Endodermal cell (in vitro differentiated cells): Measurements from ENCODE around the gene JAK3. TPM values are rescaled to one million over a fixed set of nuclear protein-coding genes. Genes with fewer than 3 reads are reported as not detected.

Source experiments
- DNase-seq: peaks from one replicate; pipeline ENCODE4 v3.0.0-alpha.2; 2017
- H3K27ac ChIP-seq: 2 replicates; pipeline ENCODE4 v1.5.1; 2013; ENCODE audit warnings: mild to moderate bottlenecking, low read depth, low read length, moderate library complexity
- H3K27me3 ChIP-seq: 2 replicates; pipeline ENCODE4 v1.6.1; 2013; ENCODE audit warnings: mild to moderate bottlenecking, low read length, moderate library complexity; ENCODE audit not compliant: insufficient read depth, control insufficient read depth, poor library complexity, severe bottlenecking
- H3K36me3 ChIP-seq: 2 replicates; pipeline ENCODE4 v1.7.0; 2013; ENCODE audit warnings: mild to moderate bottlenecking, low read length, moderate library complexity; ENCODE audit not compliant: control insufficient read depth, insufficient read depth
- H3K4me1 ChIP-seq: one replicate; pipeline ENCODE4 v1.7.0; 2013; ENCODE audit warnings: low read length; ENCODE audit not compliant: control insufficient read depth, insufficient read depth
- H3K4me3 ChIP-seq: 2 replicates; pipeline ENCODE4 v1.5.1; 2013; ENCODE audit warnings: mild to moderate bottlenecking, low read length, moderate library complexity
- H3K9ac ChIP-seq: 2 replicates; pipeline ENCODE4 v1.6.1; 2013; ENCODE audit warnings: mild to moderate bottlenecking, low read length, moderate library complexity; ENCODE audit not compliant: poor library complexity, severe bottlenecking; ENCODE audit errors: extremely low read depth
- H3K9me3 ChIP-seq: 2 replicates; pipeline ENCODE4 v1.6.1; 2013; ENCODE audit warnings: mild to moderate bottlenecking, low read length, moderate library complexity; ENCODE audit not compliant: control insufficient read depth
- H3K27ac Mint-ChIP-seq: 2 replicates; pipeline ENCODE4 v1.8.0; 2020; ENCODE audit warnings: mixed read lengths
- H3K27me3 Mint-ChIP-seq: 2 replicates; pipeline ENCODE4 v1.8.0; 2021; ENCODE audit warnings: mild to moderate bottlenecking, mixed read lengths; ENCODE audit not compliant: insufficient read depth
- H3K36me3 Mint-ChIP-seq: 2 replicates; pipeline ENCODE4 v1.8.0; 2020; ENCODE audit warnings: low read depth, mixed read lengths
- H3K4me1 Mint-ChIP-seq: 2 replicates; pipeline ENCODE4 v1.8.0; 2020; ENCODE audit warnings: mixed read lengths
- H3K4me3 Mint-ChIP-seq: 2 replicates; pipeline ENCODE4 v1.8.0; 2020; ENCODE audit warnings: mild to moderate bottlenecking, moderate library complexity, mixed read lengths
- H3K9me3 Mint-ChIP-seq: 2 replicates; pipeline ENCODE4 v1.8.0; 2020; ENCODE audit warnings: mild to moderate bottlenecking, mixed read lengths
- WGBS, 2 experiments: methylation state at CpG; one replicate each; pipeline versions ENCODE4 v1.1.5 to v1.1.7; 2013; ENCODE audit warnings: missing lambda C conversion rate in 2 of 2, mixed read lengths in 1 of 2; ENCODE audit not compliant: insufficient coverage in 1 of 2, insufficient read length in 1 of 2; 5-methylcytosine and 5-hydroxymethylcytosine counted together
- total RNA-seq, 2 donors: library from RNA; stranded (reverse); fragmentation: NEBNext Ultra II Directional in 1 of 2; extraction: Animal tissue kit (Norgen Biotek cat#: 25700) in 1 of 2; gene quantifications; 2 replicates in 1 of 2; 3 replicates in 1 of 2; pipeline ENCODE4 v1.2.1, GENCODE V29; 2021
- TF ChIP-seq, protein P1 (sequence below): fragments of 200-600 bp; sonication (generic); conservative IDR thresholded peaks from 2 replicates; pipeline ENCODE4 v1.5.0; 2021; ENCODE audit warnings: antibody characterized with exemption, mild to moderate bottlenecking

Gene JAK3
- total RNA-seq, 2 donors from 2014 or later: 2.8 to 3.2 TPM

DNA sequence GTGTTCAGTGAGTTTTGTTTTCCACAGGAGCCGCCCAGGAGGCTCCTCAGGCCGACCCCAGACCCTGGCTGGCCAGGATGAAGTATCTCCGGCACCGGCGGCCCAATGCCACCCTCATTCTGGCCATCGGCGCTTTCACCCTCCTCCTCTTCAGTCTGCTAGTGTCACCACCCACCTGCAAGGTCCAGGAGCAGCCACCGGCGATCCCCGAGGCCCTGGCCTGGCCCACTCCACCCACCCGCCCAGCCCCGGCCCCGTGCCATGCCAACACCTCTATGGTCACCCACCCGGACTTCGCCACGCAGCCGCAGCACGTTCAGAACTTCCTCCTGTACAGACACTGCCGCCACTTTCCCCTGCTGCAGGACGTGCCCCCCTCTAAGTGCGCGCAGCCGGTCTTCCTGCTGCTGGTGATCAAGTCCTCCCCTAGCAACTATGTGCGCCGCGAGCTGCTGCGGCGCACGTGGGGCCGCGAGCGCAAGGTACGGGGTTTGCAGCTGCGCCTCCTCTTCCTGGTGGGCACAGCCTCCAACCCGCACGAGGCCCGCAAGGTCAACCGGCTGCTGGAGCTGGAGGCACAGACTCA lies 40.0 kb downstream of the JAK3 start:
- no peaks in the 10 kb centered on the region for H3K27me3 ChIP-seq
- H3K36me3 ChIP-seq: no peaks in the 10 kb centered on the region
- H3K4me1 ChIP-seq: no peaks in the 10 kb centered on the region
- TF ChIP-seq, protein P1, sequence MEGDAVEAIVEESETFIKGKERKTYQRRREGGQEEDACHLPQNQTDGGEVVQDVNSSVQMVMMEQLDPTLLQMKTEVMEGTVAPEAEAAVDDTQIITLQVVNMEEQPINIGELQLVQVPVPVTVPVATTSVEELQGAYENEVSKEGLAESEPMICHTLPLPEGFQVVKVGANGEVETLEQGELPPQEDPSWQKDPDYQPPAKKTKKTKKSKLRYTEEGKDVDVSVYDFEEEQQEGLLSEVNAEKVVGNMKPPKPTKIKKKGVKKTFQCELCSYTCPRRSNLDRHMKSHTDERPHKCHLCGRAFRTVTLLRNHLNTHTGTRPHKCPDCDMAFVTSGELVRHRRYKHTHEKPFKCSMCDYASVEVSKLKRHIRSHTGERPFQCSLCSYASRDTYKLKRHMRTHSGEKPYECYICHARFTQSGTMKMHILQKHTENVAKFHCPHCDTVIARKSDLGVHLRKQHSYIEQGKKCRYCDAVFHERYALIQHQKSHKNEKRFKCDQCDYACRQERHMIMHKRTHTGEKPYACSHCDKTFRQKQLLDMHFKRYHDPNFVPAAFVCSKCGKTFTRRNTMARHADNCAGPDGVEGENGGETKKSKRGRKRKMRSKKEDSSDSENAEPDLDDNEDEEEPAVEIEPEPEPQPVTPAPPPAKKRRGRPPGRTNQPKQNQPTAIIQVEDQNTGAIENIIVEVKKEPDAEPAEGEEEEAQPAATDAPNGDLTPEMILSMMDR: no peak
- H3K27me3 Mint-ChIP-seq: peaks cover 10% of the 10 kb centered on the region
- no peaks in the 10 kb centered on the region for H3K4me1 Mint-ChIP-seq
- no peak overlapping the region for H3K27ac Mint-ChIP-seq
- H3K27ac ChIP-seq: no peak overlapping the region
- DNase-seq: no peak
- no peak overlapping the region for H3K4me3 ChIP-seq
- H3K36me3 Mint-ChIP-seq: no peaks in the 10 kb centered on the region
- WGBS, 2 experiments: 90 to 93% methylated on average over 23 to 38 of the region's 38 CpGs
- H3K9me3 Mint-ChIP-seq: no peaks in the 10 kb centered on the region
- no peaks in the 10 kb centered on the region for H3K9me3 ChIP-seq
- no peak overlapping the region for H3K9ac ChIP-seq
- no peak overlapping the region for H3K4me3 Mint-ChIP-seq

DNA sequence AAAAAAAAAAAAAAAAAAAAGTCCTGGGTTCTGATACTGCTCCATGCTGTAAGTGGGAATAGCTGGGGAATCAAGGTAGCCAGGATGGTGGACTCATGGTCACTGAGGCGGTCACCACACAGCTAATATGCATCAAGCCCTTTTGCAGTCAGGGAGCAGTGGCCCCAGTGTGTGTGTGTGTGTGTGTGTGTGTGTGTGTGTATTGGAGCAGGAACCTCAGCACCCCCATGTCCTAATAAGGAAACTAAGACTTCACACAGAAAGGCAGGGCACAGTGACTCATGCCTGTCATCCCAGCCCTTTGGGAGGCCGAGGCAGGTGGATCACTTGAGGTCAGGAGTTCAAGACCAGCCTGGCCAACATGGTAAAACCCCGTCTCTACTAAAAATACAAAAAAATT lies 40.8 kb downstream of the JAK3 start:
- Histone ChIP-seq H3K27ac (no peak overlapping the region), H3K36me3 (no peaks in the 10 kb centered on the region), H3K9me3 (no peaks in the 10 kb centered on the region), H3K9ac (no peak overlapping the region), H3K27me3 (no peaks in the 10 kb centered on the region), H3K4me3 (no peak overlapping the region), H3K4me1 (no peaks in the 10 kb centered on the region)
- no peak overlapping the region for H3K4me3 Mint-ChIP-seq
- TF ChIP-seq, protein P1: no peak
- H3K4me1 Mint-ChIP-seq: no peaks in the 10 kb centered on the region
- no peaks in the 10 kb centered on the region for H3K36me3 Mint-ChIP-seq
- WGBS, 2 experiments: 87% methylated on average over 3 of the region's 3 CpGs; no CpG with 5 or more reads in 1 of the 2 experiments
- no peaks in the 10 kb centered on the region for H3K9me3 Mint-ChIP-seq
- DNase-seq: no peak
- H3K27ac Mint-ChIP-seq: no peak overlapping the region
- H3K27me3 Mint-ChIP-seq: peaks cover 9% of the 10 kb centered on the region

DNA sequence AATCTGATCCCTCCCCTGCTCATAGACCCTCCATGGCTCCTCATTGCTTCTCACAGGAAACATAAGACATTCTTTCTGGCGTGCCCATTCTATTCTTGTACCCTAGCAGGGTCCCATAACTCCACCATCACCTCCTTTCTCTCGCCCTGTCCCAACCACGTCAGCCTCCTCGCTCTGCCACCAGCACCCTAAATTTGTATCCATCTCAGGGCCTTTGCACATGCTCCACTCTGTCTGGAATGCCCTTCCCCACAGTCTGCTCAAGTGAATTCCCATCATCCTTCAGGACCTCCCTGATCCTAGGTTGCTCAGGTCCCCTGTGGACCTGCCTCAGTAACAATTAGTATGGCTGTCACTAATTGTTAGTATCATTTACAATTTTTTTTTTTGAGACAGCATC lies 42.4 kb downstream of the JAK3 start:
- no peaks in the 10 kb centered on the region for H3K36me3 ChIP-seq
- H3K36me3 Mint-ChIP-seq: no peaks in the 10 kb centered on the region
- no peaks in the 10 kb centered on the region for H3K9me3 Mint-ChIP-seq
- H3K9me3 ChIP-seq: no peaks in the 10 kb centered on the region
- no peak for DNase-seq
- no peaks in the 10 kb centered on the region for H3K4me1 Mint-ChIP-seq
- TF ChIP-seq, protein P1: no peak
- no peaks in the 10 kb centered on the region for H3K4me1 ChIP-seq
- H3K27me3 ChIP-seq: no peaks in the 10 kb centered on the region
- H3K9ac ChIP-seq: no peak overlapping the region
- H3K27me3 Mint-ChIP-seq: peaks cover 9% of the 10 kb centered on the region
- no peak overlapping the region for H3K27ac ChIP-seq
- H3K4me3 ChIP-seq: no peak overlapping the region
- no peak overlapping the region for H3K27ac Mint-ChIP-seq
- 91 to 94% methylated on average over 3 to 4 of the region's 4 CpGs for WGBS, 2 experiments
- H3K4me3 Mint-ChIP-seq: no peak overlapping the region
